GM03348 (cell line): ENCODE measurements around the gene PRPF39.
"Not testable (repeated sequence)": the region's sequence is repeated elsewhere in the genome, so short reads cannot be mapped to it uniquely, and the experiment has no call there.

Experiments
- DNase-seq: peaks from one replicate; pipeline ENCODE4 v3.0.0; 2012; ENCODE audit warnings: low spot score

PRPF39 gene

GRCh38 chr14:45083976-45084722 lies at the start of gene PRPF39:
TSS of gene PRPF39 (plus strand) at chr14:45084116. CDS start at chr14:45095240, 11,124 bp downstream.
- DNase-seq = peak; percentile 99

GRCh38 chr14:45034730-45035129 lies 49.2 kb upstream of the PRPF39 start:
- no peak for DNase-seq

GRCh38 chr14:45038256-45038655 lies 45.7 kb upstream of the PRPF39 start:
- DNase-seq = no peak

- no peak for DNase-seq
Observed at GRCh38 chr14:45038865-45039264, 45.1 kb upstream of the PRPF39 start.

- no peak for DNase-seq
Observed at GRCh38 chr14:45039390-45039789, 44.5 kb upstream of the PRPF39 start.

GRCh38 chr14:45041641-45042040 lies 42.3 kb upstream of the PRPF39 start:
- DNase-seq = no peak

GRCh38 chr14:45044638-45045037 lies 39.3 kb upstream of the PRPF39 start:
- no peak for DNase-seq

- DNase-seq = no peak
Observed at GRCh38 chr14:45048385-45048784, 35.5 kb upstream of the PRPF39 start.

GRCh38 chr14:45051180-45051579 lies 32.7 kb upstream of the PRPF39 start:
- DNase-seq = peak; percentile 7

- no peak for DNase-seq
Observed at GRCh38 chr14:45051896-45052295, 32.0 kb upstream of the PRPF39 start.

- DNase-seq = no peak
Observed at GRCh38 chr14:45057349-45057748, 26.6 kb upstream of the PRPF39 start.

- no peak for DNase-seq
Observed at GRCh38 chr14:45057881-45058364, 26.0 kb upstream of the PRPF39 start.

- no peak for DNase-seq
Observed at GRCh38 chr14:45060551-45060950, 23.4 kb upstream of the PRPF39 start.

- no peak for DNase-seq
Observed at GRCh38 chr14:45065540-45065939, 18.4 kb upstream of the PRPF39 start.

- DNase-seq = no peak
Observed at GRCh38 chr14:45065956-45066355, 18.0 kb upstream of the PRPF39 start.

- no peak for DNase-seq
Observed at GRCh38 chr14:45066667-45067066, 17.2 kb upstream of the PRPF39 start.

- no peak for DNase-seq
Observed at GRCh38 chr14:45068396-45068795, 15.5 kb upstream of the PRPF39 start.

GRCh38 chr14:45070215-45070614 lies 13.7 kb upstream of the PRPF39 start:
- no peak for DNase-seq

GRCh38 chr14:45072126-45072525 lies 11.8 kb upstream of the PRPF39 start:
- no peak for DNase-seq

GRCh38 chr14:45073231-45073879 lies 10.6 kb upstream of the PRPF39 start:
- no peak for DNase-seq

GRCh38 chr14:45078323-45078722 lies 5.6 kb upstream of the PRPF39 start:
- no peak for DNase-seq

GRCh38 chr14:45080416-45080968 lies 3.4 kb upstream of the PRPF39 start:
- DNase-seq = not testable (repeated sequence)

GRCh38 chr14:45081096-45081495 lies 2.8 kb upstream of the PRPF39 start:
- not testable (repeated sequence) for DNase-seq
